Type B pancreatic cell (in vitro differentiated cells): Measurements from ENCODE around the gene AGAP4. TPM values are rescaled to one million over a fixed set of nuclear protein-coding genes. Genes with fewer than 3 reads are reported as not detected.
"Not testable (repeated sequence)": the region's sequence is repeated elsewhere in the genome, so short reads cannot be mapped to it uniquely, and the experiment has no call there.

Experiments
- DNase-seq: peaks from one replicate; pipeline ENCODE4 v3.0.0; 2021; ENCODE audit warnings: mixed read lengths; ENCODE audit not compliant: unreplicated experiment; ENCODE audit errors: extremely low spot score
- H3K27ac Mint-ChIP-seq: 2 replicates; pipeline ENCODE4 v1.8.0; 2021; ENCODE audit warnings: mild to moderate bottlenecking, mixed read lengths
- H3K27me3 Mint-ChIP-seq: 2 replicates; pipeline ENCODE4 v1.8.0; 2021; ENCODE audit warnings: mixed read lengths
- H3K36me3 Mint-ChIP-seq: 2 replicates; pipeline ENCODE4 v1.8.0; 2021; ENCODE audit warnings: mixed read lengths
- H3K4me1 Mint-ChIP-seq: one replicate; pipeline ENCODE4 v1.8.0; 2021; ENCODE audit warnings: mixed read lengths; ENCODE audit not compliant: unreplicated experiment
- H3K4me3 Mint-ChIP-seq: 2 replicates; pipeline ENCODE4 v1.8.0; 2021; ENCODE audit warnings: mild to moderate bottlenecking, mixed read lengths
- H3K9me3 Mint-ChIP-seq: 2 replicates; pipeline ENCODE4 v1.8.0; 2021; ENCODE audit warnings: mixed read lengths
- long read RNA-seq: library from polyadenylated mRNA; unstranded; transcript quantifications from one replicate; pipeline ENCODE4 v2.0.0, GENCODE V29; 2020
- total RNA-seq: library from RNA; stranded (reverse); gene quantifications from 2 replicates; pipeline ENCODE4 v1.2.1, GENCODE V29; 2021; ENCODE audit warnings: low replicate concordance

AGAP4 gene
- 13.5 and 27.0 TPM in 2 replicates for total RNA-seq
- long read RNA-seq, partial matches to known transcripts = 0 of 2 reads
- long read RNA-seq, other reads (novel, unspliced or antisense) = 2 of 2 reads

GRCh38 chr10:45847400-45847799 lies at the start of gene AGAP4:
TSS of gene AGAP4 (minus strand) at chr10:45847500. CDS start at chr10:45847347, 153 bp downstream.
- not testable (repeated sequence) for H3K4me3 Mint-ChIP-seq, H3K9me3 Mint-ChIP-seq

GRCh38 chr10:45890721-45891120 lies 43.4 kb upstream of the AGAP4 start:
- not testable (repeated sequence) for H3K4me3 Mint-ChIP-seq

More at GRCh38 chr10:45847400-45847799, at the start of gene AGAP4:
- H3K27me3 Mint-ChIP-seq, H3K4me1 Mint-ChIP-seq, H3K36me3 Mint-ChIP-seq, DNase-seq, H3K27ac Mint-ChIP-seq: not testable (repeated sequence)

GRCh38 chr10:45889539-45890230 lies 42.4 kb upstream of the AGAP4 start:
- H3K36me3 Mint-ChIP-seq, H3K4me1 Mint-ChIP-seq, H3K4me3 Mint-ChIP-seq, DNase-seq, H3K27me3 Mint-ChIP-seq, H3K9me3 Mint-ChIP-seq, H3K27ac Mint-ChIP-seq: not testable (repeated sequence)

More at GRCh38 chr10:45890721-45891120, 43.4 kb upstream of the AGAP4 start:
- H3K27ac Mint-ChIP-seq, DNase-seq, H3K9me3 Mint-ChIP-seq, H3K27me3 Mint-ChIP-seq, H3K36me3 Mint-ChIP-seq, H3K4me1 Mint-ChIP-seq: not testable (repeated sequence)

GRCh38 chr10:45882880-45883279 lies 35.6 kb upstream of the AGAP4 start:
- H3K9me3 Mint-ChIP-seq, H3K4me1 Mint-ChIP-seq, H3K27ac Mint-ChIP-seq, DNase-seq, H3K27me3 Mint-ChIP-seq, H3K4me3 Mint-ChIP-seq, H3K36me3 Mint-ChIP-seq: not testable (repeated sequence)

GRCh38 chr10:45865404-45865803 lies 18.1 kb upstream of the AGAP4 start:
- H3K4me1 Mint-ChIP-seq, H3K36me3 Mint-ChIP-seq, DNase-seq, H3K4me3 Mint-ChIP-seq, H3K9me3 Mint-ChIP-seq, H3K27ac Mint-ChIP-seq, H3K27me3 Mint-ChIP-seq: not testable (repeated sequence)

GRCh38 chr10:45864264-45864663 lies 17.0 kb upstream of the AGAP4 start:
- H3K27ac Mint-ChIP-seq, H3K36me3 Mint-ChIP-seq, DNase-seq: not testable (repeated sequence)

GRCh38 chr10:45863632-45864031 lies 16.3 kb upstream of the AGAP4 start:
- not testable (repeated sequence) for H3K27ac Mint-ChIP-seq, H3K27me3 Mint-ChIP-seq, H3K36me3 Mint-ChIP-seq, H3K4me3 Mint-ChIP-seq, H3K4me1 Mint-ChIP-seq, H3K9me3 Mint-ChIP-seq, DNase-seq

More at GRCh38 chr10:45864264-45864663, 17.0 kb upstream of the AGAP4 start:
- H3K4me3 Mint-ChIP-seq, H3K4me1 Mint-ChIP-seq, H3K9me3 Mint-ChIP-seq, H3K27me3 Mint-ChIP-seq: not testable (repeated sequence)

- H3K4me1 Mint-ChIP-seq, H3K27ac Mint-ChIP-seq, DNase-seq, H3K36me3 Mint-ChIP-seq, H3K4me3 Mint-ChIP-seq, H3K9me3 Mint-ChIP-seq, H3K27me3 Mint-ChIP-seq: not testable (repeated sequence)
Measured at GRCh38 chr10:45857931-45858330, 10.6 kb upstream of the AGAP4 start.

GRCh38 chr10:45848467-45848866 lies 1.2 kb upstream of the AGAP4 start:
- not testable (repeated sequence) for H3K4me3 Mint-ChIP-seq, DNase-seq, H3K27me3 Mint-ChIP-seq, H3K4me1 Mint-ChIP-seq, H3K27ac Mint-ChIP-seq, H3K36me3 Mint-ChIP-seq, H3K9me3 Mint-ChIP-seq

- H3K36me3 Mint-ChIP-seq = not testable (repeated sequence)
Measured at GRCh38 chr10:45822918-45823317, 24.4 kb downstream of the AGAP4 start.

GRCh38 chr10:45820107-45820830 lies 27.0 kb downstream of the AGAP4 start:
- not testable (repeated sequence) for H3K27ac Mint-ChIP-seq, H3K4me3 Mint-ChIP-seq, H3K27me3 Mint-ChIP-seq, H3K36me3 Mint-ChIP-seq, H3K4me1 Mint-ChIP-seq, H3K9me3 Mint-ChIP-seq, DNase-seq

More at GRCh38 chr10:45822918-45823317, 24.4 kb downstream of the AGAP4 start:
- H3K27me3 Mint-ChIP-seq, H3K9me3 Mint-ChIP-seq, H3K27ac Mint-ChIP-seq, DNase-seq, H3K4me1 Mint-ChIP-seq, H3K4me3 Mint-ChIP-seq: not testable (repeated sequence)
